ENCODE results near the gene ACTC1. TPM values are rescaled to one million over a fixed set of nuclear protein-coding genes. Genes with fewer than 3 reads are reported as not detected.

ACTC1 gene
- polyA plus RNA-seq, 1 donor from 2014 or later: not detected

- Histone ChIP-seq H3K9me2 (ENCODE audit: insufficient read depth, low read length) (no peaks in the 10 kb centered on the region), H3K79me2 (replicated peaks; ENCODE audit: insufficient read depth, low read length) (no peaks in the 10 kb centered on the region), H3K9ac (ENCODE audit: low read length) (no peak overlapping the region), H3K27ac (ENCODE audit: low read length) (no peak overlapping the region), H3K36me3 (ENCODE audit: insufficient read depth, low read length) (no peaks in the 10 kb centered on the region), H3K4me2 (ENCODE audit: low read length) (no peak overlapping the region), H3K9me3 (ENCODE audit: low read length) (no peaks in the 10 kb centered on the region), H4K20me1 (ENCODE audit: insufficient read depth) (no peaks in the 10 kb centered on the region), H3K4me3 (ENCODE audit: low read length) (no peak overlapping the region), H3K27me3 (ENCODE audit: insufficient read depth, low read depth, low read length) (peaks cover 18% of the 10 kb centered on the region), H2AFZ (ENCODE audit: low read depth, low read length) (no peak overlapping the region), H3F3A (ENCODE audit: insufficient read depth, low read length, poor library complexity, severe bottlenecking) (no peaks in the 10 kb centered on the region)
- no peak for TF ChIP-seq MXI1 (conservative IDR thresholded peaks at IDR 0.05; ENCODE audit: poor library complexity, severe bottlenecking)
- no peak for TF ChIP-seq RAD21 (conservative IDR thresholded peaks at IDR 0.05)
These were observed 4.1 kb upstream of the ACTC1 start for GRCh38 chr15:34799149-34800101.

DNA sequence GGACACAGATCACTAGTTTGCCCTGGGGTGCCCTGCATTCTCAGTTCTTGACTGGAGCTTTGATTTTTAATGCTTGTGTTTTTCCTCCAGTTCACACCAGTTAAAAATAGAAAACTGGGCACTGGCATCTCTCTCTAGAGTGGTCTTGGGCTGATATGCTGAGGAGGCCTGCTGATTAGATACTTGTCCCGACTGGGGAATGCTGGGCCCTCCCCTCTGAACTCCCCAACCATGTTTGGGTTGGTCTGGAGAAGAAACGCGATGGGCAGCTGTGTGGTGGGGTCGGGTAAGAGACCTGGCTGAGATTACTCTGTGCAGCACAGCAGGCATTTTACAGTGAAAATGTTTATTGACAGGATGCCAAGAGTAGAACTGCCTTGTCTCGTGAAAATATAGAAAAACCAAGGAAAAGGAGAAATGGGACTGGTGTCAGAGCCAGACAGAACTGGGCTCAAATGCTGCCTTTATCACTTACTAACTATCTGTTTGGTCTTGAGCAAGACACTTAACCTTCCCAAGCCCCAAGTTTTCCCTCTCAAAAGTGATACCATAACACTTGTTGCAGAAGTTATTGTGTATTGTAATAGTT, 1.6 kb upstream of the ACTC1 start:
- no peak overlapping the region for H2AFZ ChIP-seq (ENCODE audit: low read depth, low read length)
- no peak overlapping the region for H3K4me3 ChIP-seq (ENCODE audit: low read length)
- no peak overlapping the region for H3K9ac ChIP-seq (ENCODE audit: low read length)

More for the DNA sequence above, 1.6 kb upstream of the ACTC1 start:
- H4K20me1 ChIP-seq (ENCODE audit: insufficient read depth): no peaks in the 10 kb centered on the region
- TF ChIP-seq POLR2AphosphoS5 (IDR thresholded peaks at IDR 0.05): no peak
- TF ChIP-seq MXI1 (conservative IDR thresholded peaks at IDR 0.05; ENCODE audit: poor library complexity, severe bottlenecking): no peak
- TF ChIP-seq EZH2 (IDR thresholded peaks at IDR 0.05; ENCODE audit: borderline replicate concordance, insufficient read depth, low read length, poor library complexity, severe bottlenecking): no peak
- no peak for TF ChIP-seq TAF1 (IDR thresholded peaks at IDR 0.05; ENCODE audit: low read depth)
- TF ChIP-seq SMC3 (conservative IDR thresholded peaks at IDR 0.05; ENCODE audit: poor library complexity): no peak
- TF ChIP-seq EP300 (conservative IDR thresholded peaks at IDR 0.05; ENCODE audit: poor library complexity, severe bottlenecking): no peak
- TF ChIP-seq, protein P1, sequence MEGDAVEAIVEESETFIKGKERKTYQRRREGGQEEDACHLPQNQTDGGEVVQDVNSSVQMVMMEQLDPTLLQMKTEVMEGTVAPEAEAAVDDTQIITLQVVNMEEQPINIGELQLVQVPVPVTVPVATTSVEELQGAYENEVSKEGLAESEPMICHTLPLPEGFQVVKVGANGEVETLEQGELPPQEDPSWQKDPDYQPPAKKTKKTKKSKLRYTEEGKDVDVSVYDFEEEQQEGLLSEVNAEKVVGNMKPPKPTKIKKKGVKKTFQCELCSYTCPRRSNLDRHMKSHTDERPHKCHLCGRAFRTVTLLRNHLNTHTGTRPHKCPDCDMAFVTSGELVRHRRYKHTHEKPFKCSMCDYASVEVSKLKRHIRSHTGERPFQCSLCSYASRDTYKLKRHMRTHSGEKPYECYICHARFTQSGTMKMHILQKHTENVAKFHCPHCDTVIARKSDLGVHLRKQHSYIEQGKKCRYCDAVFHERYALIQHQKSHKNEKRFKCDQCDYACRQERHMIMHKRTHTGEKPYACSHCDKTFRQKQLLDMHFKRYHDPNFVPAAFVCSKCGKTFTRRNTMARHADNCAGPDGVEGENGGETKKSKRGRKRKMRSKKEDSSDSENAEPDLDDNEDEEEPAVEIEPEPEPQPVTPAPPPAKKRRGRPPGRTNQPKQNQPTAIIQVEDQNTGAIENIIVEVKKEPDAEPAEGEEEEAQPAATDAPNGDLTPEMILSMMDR (IDR thresholded peaks at IDR 0.05; ENCODE audit: poor library complexity, severe bottlenecking): no peak
- no peak for TF ChIP-seq RAD21 (conservative IDR thresholded peaks at IDR 0.05)
- TF ChIP-seq, protein P2, sequence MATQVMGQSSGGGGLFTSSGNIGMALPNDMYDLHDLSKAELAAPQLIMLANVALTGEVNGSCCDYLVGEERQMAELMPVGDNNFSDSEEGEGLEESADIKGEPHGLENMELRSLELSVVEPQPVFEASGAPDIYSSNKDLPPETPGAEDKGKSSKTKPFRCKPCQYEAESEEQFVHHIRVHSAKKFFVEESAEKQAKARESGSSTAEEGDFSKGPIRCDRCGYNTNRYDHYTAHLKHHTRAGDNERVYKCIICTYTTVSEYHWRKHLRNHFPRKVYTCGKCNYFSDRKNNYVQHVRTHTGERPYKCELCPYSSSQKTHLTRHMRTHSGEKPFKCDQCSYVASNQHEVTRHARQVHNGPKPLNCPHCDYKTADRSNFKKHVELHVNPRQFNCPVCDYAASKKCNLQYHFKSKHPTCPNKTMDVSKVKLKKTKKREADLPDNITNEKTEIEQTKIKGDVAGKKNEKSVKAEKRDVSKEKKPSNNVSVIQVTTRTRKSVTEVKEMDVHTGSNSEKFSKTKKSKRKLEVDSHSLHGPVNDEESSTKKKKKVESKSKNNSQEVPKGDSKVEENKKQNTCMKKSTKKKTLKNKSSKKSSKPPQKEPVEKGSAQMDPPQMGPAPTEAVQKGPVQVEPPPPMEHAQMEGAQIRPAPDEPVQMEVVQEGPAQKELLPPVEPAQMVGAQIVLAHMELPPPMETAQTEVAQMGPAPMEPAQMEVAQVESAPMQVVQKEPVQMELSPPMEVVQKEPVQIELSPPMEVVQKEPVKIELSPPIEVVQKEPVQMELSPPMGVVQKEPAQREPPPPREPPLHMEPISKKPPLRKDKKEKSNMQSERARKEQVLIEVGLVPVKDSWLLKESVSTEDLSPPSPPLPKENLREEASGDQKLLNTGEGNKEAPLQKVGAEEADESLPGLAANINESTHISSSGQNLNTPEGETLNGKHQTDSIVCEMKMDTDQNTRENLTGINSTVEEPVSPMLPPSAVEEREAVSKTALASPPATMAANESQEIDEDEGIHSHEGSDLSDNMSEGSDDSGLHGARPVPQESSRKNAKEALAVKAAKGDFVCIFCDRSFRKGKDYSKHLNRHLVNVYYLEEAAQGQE (IDR thresholded peaks at IDR 0.05; ENCODE audit: borderline replicate concordance): no peak
- H3K36me3 ChIP-seq (ENCODE audit: insufficient read depth, low read length): no peaks in the 10 kb centered on the region
- H3K4me2 ChIP-seq (ENCODE audit: low read length): no peak overlapping the region
- H3K9me2 ChIP-seq (ENCODE audit: insufficient read depth, low read length): no peaks in the 10 kb centered on the region
- H3F3A ChIP-seq (ENCODE audit: insufficient read depth, low read length, poor library complexity, severe bottlenecking): no peaks in the 10 kb centered on the region
- H3K9me3 ChIP-seq (ENCODE audit: low read length): no peaks in the 10 kb centered on the region
- no peak overlapping the region for H3K27ac ChIP-seq (ENCODE audit: low read length)
- peaks cover 20% of the 10 kb centered on the region for H3K27me3 ChIP-seq (ENCODE audit: insufficient read depth, low read depth, low read length)
- H3K79me2 ChIP-seq (replicated peaks; ENCODE audit: insufficient read depth, low read length): no peaks in the 10 kb centered on the region
